D721Med (cell line): ENCODE results near the gene KIF1A.

Source experiments
- DNase-seq: peaks from one replicate; pipeline ENCODE4 v3.0.0; 2011; ENCODE audit warnings: low spot score; ENCODE audit not compliant: insufficient read length
- FAIRE-seq: peaks from 2 replicates; lab custom pipeline; 2011; peaks lifted over from hg19 to GRCh38; lab: Jason Lieb, UNC
- TF ChIP-seq, protein P1 (sequence below): IDR thresholded peaks from 2 replicates; pipeline ENCODE4 v1.5.1; 2012; ENCODE audit warnings: mild to moderate bottlenecking, control low read depth; ENCODE audit not compliant: insufficient read depth; ENCODE audit errors: missing control alignments

KIF1A gene

GRCh38 chr2:240737958-240738357, 82.1 kb downstream of the KIF1A start:
- TF ChIP-seq, protein P1, sequence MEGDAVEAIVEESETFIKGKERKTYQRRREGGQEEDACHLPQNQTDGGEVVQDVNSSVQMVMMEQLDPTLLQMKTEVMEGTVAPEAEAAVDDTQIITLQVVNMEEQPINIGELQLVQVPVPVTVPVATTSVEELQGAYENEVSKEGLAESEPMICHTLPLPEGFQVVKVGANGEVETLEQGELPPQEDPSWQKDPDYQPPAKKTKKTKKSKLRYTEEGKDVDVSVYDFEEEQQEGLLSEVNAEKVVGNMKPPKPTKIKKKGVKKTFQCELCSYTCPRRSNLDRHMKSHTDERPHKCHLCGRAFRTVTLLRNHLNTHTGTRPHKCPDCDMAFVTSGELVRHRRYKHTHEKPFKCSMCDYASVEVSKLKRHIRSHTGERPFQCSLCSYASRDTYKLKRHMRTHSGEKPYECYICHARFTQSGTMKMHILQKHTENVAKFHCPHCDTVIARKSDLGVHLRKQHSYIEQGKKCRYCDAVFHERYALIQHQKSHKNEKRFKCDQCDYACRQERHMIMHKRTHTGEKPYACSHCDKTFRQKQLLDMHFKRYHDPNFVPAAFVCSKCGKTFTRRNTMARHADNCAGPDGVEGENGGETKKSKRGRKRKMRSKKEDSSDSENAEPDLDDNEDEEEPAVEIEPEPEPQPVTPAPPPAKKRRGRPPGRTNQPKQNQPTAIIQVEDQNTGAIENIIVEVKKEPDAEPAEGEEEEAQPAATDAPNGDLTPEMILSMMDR, result no peak
- DNase-seq (peak; percentile 22), FAIRE-seq (no peak)

DNA sequence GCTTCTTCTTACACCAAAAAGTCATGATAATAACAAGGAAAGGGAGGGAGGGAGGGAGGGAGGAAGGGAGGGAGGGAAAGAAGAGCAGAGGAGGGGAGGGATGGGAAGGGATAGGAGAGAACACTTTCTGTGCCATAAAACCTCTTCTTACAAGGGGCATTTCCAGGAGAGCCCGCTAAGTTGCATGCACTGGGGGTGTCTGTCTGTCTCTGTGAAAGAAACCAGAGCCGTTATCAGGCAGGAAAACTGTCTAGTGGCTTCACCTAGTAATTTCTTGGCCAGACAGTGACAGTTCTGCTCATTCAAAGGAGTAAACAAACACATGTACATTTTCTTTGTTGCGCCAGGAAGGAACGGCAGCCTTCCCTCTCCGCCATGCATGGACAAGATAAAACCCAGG, 82.5 kb downstream of the KIF1A start:
- TF ChIP-seq, protein P1, result no peak
- no peak for FAIRE-seq

GRCh38 chr2:240736281-240737250, 83.5 kb downstream of the KIF1A start:
- FAIRE-seq (no peak), DNase-seq (peak; percentile 19)
- TF ChIP-seq, protein P1, result no peak

More for the DNA sequence above, 82.5 kb downstream of the KIF1A start:
- peak; percentile 17 for DNase-seq

DNA sequence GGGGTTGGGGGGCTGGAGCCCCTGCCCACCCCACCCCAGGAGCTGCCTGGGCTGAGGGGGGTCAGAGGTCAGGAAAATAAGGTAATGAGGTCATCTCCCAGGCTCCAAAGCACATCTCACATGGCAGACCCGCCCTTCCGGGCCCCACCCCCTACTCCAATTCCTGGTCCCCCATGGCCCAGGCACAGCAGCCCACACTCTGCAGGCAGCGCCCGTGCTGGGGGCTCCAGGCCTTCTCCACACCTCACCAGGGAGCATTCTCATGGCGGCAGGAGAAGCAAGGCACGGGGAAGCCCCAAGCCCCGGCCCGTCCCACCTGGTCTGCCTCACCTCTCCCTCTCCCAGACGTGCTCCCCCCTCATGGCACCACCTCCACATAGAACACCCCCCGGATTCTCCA, 84.5 kb downstream of the KIF1A start:
- TF ChIP-seq, protein P1, result no peak
- FAIRE-seq, result no peak

GRCh38 chr2:240734756-240735155, 85.3 kb downstream of the KIF1A start:
- TF ChIP-seq, protein P1, result no peak
- FAIRE-seq, result no peak
- DNase-seq, result no peak

More for the DNA sequence above, 84.5 kb downstream of the KIF1A start:
- DNase-seq, result no peak

DNA sequence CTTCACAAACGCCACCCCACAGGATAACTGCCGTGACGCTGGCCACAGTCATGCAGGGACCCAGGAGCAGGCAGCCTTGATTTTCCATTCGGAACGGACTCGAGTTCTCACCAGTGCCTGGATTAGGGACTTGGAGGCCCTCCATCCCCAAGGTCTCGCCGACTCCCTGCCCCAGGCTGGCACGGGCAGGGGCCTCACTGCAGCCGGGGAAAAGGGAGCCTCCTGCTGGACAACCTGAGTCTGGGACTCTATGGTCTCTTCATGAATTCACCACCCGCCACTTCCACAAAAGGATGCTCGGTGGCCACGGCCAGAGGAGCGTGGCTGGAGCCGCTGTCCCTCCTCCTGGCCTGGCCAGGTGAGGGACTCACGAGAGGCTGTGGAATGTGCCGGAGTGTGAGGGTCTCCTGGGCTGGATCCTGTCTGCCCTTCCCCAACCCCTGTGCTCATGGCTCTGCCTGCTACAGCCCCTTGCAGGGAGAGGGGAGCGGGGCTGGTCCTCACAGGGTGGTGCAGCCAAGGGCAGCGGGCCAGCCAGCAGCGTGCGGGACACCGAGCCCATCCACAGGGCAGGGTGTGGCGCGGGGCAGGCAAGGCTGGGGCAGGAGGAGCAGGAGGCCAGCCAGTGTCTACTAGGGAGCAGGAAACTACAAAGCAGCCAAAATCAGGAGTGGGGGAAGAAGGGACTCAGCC, 86.1 kb downstream of the KIF1A start:
- no peak for DNase-seq
- no peak for FAIRE-seq
- TF ChIP-seq, protein P1, result no peak
